Measurements from ENCODE around the gene SCFD2.

GRCh38 chr4:53192496-53192895, 173.4 kb downstream of the SCFD2 start:
- TF ChIP-seq, protein P1, sequence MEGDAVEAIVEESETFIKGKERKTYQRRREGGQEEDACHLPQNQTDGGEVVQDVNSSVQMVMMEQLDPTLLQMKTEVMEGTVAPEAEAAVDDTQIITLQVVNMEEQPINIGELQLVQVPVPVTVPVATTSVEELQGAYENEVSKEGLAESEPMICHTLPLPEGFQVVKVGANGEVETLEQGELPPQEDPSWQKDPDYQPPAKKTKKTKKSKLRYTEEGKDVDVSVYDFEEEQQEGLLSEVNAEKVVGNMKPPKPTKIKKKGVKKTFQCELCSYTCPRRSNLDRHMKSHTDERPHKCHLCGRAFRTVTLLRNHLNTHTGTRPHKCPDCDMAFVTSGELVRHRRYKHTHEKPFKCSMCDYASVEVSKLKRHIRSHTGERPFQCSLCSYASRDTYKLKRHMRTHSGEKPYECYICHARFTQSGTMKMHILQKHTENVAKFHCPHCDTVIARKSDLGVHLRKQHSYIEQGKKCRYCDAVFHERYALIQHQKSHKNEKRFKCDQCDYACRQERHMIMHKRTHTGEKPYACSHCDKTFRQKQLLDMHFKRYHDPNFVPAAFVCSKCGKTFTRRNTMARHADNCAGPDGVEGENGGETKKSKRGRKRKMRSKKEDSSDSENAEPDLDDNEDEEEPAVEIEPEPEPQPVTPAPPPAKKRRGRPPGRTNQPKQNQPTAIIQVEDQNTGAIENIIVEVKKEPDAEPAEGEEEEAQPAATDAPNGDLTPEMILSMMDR (IDR thresholded peaks at IDR 0.05): no peak
- no peak for TF ChIP-seq POLR2AphosphoS5 (IDR thresholded peaks at IDR 0.05)
- TF ChIP-seq POLR2A (IDR thresholded peaks at IDR 0.05): no peak

Measured in sigmoid colon (tissue), 4 donors.